ENCODE results near the gene ZNF318. TPM values are rescaled to one million over a fixed set of nuclear protein-coding genes. Genes with fewer than 3 reads are reported as not detected.

Gene ZNF318
- total and polyA plus RNA-seq, 11 donors, result 7.3 to 15.7 (median 13.9) TPM

DNA sequence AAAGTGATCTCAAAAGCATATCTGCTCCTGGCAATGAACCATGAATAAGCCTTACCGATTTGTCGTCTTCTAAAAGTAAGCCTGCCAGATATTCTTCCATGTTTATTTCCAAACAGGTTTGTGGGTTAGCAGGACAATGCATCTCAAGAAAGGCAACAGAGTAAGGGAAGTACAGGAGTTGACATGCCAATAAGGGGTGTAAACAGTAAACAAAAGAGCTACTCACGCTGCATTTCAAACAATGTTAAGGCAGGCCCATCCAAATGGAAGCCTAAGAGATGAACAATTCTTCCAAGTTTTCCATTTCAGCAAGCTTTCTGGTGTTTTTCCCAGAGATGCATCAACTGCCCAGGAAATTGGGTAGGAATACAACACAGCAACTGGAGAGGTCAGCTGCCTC lies 33.1 kb downstream of the ZNF318 start:
- 33 to 48% (median 41%) methylated on average over 3 of the region's 3 CpGs for WGBS, 4 donors
- ATAC-seq (no peak), DNase-seq (no peak)
- Histone ChIP-seq H3K36me3 (peaks cover 0 to 59% (median 40%) of the 10 kb centered on the region in 9 donors), H3K9me3 (no peaks in the 10 kb centered on the region), H3K27me3 (no peaks in the 10 kb centered on the region), H3K27ac (peak overlapping the region in 4 of 12 donors; percentile 16 to 28 (median 19)), H3K4me3 (no peak overlapping the region), H3K4me1 (peaks cover 0 to 24% (median 6%) of the 10 kb centered on the region in 12 donors)
- intact Hi-C loops (cut with DNase I), result loop anchor here in 1 of 10 donors (5.0 kb wide), 1 partner anchor 69 kb away; no protein-coding TSS in a partner anchor
- no peak for TF ChIP-seq POLR2A (IDR thresholded peaks at IDR 0.05)
- TF ChIP-seq, protein P1, sequence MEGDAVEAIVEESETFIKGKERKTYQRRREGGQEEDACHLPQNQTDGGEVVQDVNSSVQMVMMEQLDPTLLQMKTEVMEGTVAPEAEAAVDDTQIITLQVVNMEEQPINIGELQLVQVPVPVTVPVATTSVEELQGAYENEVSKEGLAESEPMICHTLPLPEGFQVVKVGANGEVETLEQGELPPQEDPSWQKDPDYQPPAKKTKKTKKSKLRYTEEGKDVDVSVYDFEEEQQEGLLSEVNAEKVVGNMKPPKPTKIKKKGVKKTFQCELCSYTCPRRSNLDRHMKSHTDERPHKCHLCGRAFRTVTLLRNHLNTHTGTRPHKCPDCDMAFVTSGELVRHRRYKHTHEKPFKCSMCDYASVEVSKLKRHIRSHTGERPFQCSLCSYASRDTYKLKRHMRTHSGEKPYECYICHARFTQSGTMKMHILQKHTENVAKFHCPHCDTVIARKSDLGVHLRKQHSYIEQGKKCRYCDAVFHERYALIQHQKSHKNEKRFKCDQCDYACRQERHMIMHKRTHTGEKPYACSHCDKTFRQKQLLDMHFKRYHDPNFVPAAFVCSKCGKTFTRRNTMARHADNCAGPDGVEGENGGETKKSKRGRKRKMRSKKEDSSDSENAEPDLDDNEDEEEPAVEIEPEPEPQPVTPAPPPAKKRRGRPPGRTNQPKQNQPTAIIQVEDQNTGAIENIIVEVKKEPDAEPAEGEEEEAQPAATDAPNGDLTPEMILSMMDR (IDR thresholded peaks at IDR 0.05), result no peak

DNA sequence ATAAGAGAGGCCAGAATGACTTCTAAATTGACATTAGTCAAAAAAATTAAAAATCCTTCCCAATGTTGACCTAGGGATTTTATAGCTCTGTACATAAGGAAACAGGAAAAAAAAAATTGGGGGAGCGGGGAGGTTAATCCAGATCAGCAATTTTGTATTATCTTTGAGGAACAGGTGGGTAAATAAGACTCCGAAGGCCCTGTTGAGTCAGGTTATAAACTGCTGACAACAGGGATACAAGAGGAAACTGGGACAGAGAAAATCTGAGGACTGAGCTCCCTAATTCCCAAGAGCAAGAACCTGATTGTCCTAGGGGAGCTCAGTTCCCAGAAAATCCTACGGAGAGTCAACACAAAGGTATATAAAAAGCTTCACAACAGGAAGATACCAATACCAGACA lies 34.0 kb downstream of the ZNF318 start:
- H3K4me1 ChIP-seq, result peaks cover 0 to 25% (median 6%) of the 10 kb centered on the region in 12 donors
- peaks cover 0 to 51% (median 35%) of the 10 kb centered on the region in 9 donors for H3K36me3 ChIP-seq
- peak overlapping the region in 1 of 12 donors; percentile 16 for H3K27ac ChIP-seq
- ATAC-seq (no peak), DNase-seq (no peak)
- no peak overlapping the region for H3K4me3 ChIP-seq
- 91 to 93% (median 92%) methylated on average over 3 of the region's 3 CpGs for WGBS, 4 donors
- no peaks in the 10 kb centered on the region for H3K27me3 ChIP-seq
- TF ChIP-seq, protein P1 (IDR thresholded peaks at IDR 0.05), result no peak
- no peak for TF ChIP-seq POLR2A (IDR thresholded peaks at IDR 0.05)
- intact Hi-C loops (cut with DNase I), result loop anchor here in 5 of 10 donors (2.0 to 5.0 kb wide), 3 partner anchors 68 to 73 kb away; no protein-coding TSS in a partner anchor
- no peaks in the 10 kb centered on the region for H3K9me3 ChIP-seq

DNA sequence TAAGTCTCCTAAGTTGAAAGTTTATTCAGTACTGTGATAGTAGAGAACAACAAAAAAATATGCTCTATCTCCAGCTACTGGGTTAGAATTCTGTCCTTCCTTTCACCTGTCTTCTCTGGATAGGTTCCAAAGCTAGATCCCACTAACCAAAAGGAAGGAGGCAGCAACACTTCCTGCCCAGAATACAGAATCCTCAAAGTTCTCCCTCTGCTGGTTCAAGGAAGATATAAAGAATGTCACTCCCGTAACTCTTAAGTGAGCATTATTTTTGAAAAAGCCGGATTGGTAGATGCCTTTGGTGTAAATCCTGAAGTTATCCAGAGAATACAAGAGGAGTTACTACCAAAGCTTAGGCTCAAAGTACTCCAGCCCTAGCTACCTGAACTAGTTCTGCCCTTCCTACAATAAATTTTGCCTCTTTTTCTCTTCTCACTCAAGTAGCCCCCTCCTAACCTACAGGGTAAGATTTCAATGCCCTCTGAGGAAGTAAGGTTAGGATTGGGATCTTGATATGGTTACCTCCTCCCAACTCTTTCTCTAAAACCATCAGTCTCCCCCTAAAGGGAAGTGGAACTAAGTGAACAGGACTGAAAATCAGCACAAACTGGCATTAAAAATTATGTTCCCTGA lies 34.9 kb downstream of the ZNF318 start:
- peak in 2 of 4 donors; percentile 53 for ATAC-seq

DNA sequence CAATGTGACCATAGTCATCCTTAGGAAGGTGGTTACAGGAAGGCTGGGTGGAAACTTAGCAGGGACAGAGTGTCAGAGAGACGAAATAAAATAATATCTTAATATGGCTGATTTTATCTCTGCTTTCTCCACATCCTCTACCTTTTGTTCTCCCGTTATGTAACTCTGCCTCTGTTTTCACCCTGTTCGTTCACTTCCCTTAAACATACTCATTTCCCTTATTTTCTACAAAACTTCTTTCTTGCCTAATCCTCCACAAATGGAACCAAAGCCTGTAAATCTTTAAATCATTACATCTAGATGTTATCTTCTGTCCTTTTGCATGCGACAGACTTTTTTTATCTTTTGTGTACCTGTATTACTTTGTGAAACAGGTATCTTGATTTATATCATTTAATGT lies 37.6 kb downstream of the ZNF318 start:
- intact Hi-C loops (cut with DNase I), result loop anchor here in 2 of 10 donors (5.0 kb wide), 2 partner anchors 65 to 70 kb away; no protein-coding TSS in a partner anchor

More for the DNA sequence above, 34.9 kb downstream of the ZNF318 start:
- WGBS, 4 donors, result 27 to 36% (median 32%) methylated on average over 2 of the region's 2 CpGs
- Histone ChIP-seq H3K4me1 (peaks cover 0 to 25% (median 6%) of the 10 kb centered on the region in 12 donors), H3K4me3 (no peak overlapping the region), H3K36me3 (peaks cover 0 to 42% (median 26%) of the 10 kb centered on the region in 9 donors), H3K9me3 (no peaks in the 10 kb centered on the region), H3K27me3 (no peaks in the 10 kb centered on the region), H3K27ac (no peak overlapping the region)
- intact Hi-C loops (cut with DNase I), result loop anchor here in 7 of 10 donors (2.0 to 5.0 kb wide), 4 partner anchors 67 to 72 kb away; no protein-coding TSS in a partner anchor
- TF ChIP-seq, protein P1 (IDR thresholded peaks at IDR 0.05), result peak; percentile 33 to 64 (median 48)
- no peak for TF ChIP-seq POLR2A (IDR thresholded peaks at IDR 0.05)
- no peak for DNase-seq

More for the DNA sequence above, 37.6 kb downstream of the ZNF318 start:
- DNase-seq, result no peak
- H3K27ac ChIP-seq, result no peak overlapping the region
- 73 to 80% (median 79%) methylated on average over 4 of the region's 4 CpGs for WGBS, 4 donors
- H3K9me3 ChIP-seq, result no peaks in the 10 kb centered on the region
- no peak for TF ChIP-seq POLR2A (IDR thresholded peaks at IDR 0.05)
- TF ChIP-seq, protein P1 (IDR thresholded peaks at IDR 0.05), result no peak
- H3K4me3 ChIP-seq, result no peak overlapping the region
- no peaks in the 10 kb centered on the region for H3K27me3 ChIP-seq
- no peak for ATAC-seq
- H3K4me1 ChIP-seq, result peaks cover 0 to 35% (median 6%) of the 10 kb centered on the region in 12 donors
- H3K36me3 ChIP-seq, result peaks cover 0 to 27% (median 8%) of the 10 kb centered on the region in 9 donors

Measured in heart left ventricle (tissue), 16 donors.